Type B pancreatic cell (in vitro differentiated cells): ENCODE results near the gene MCL1. TPM values are rescaled to one million over a fixed set of nuclear protein-coding genes. Genes with fewer than 3 reads are reported as not detected.

Source experiments
- DNase-seq: peaks from one replicate; pipeline ENCODE4 v3.0.0; 2021; ENCODE audit warnings: mixed read lengths; ENCODE audit not compliant: unreplicated experiment; ENCODE audit errors: extremely low spot score
- H3K27ac Mint-ChIP-seq: 2 replicates; pipeline ENCODE4 v1.8.0; 2021; ENCODE audit warnings: mild to moderate bottlenecking, mixed read lengths
- H3K27me3 Mint-ChIP-seq: 2 replicates; pipeline ENCODE4 v1.8.0; 2021; ENCODE audit warnings: mixed read lengths
- H3K36me3 Mint-ChIP-seq: 2 replicates; pipeline ENCODE4 v1.8.0; 2021; ENCODE audit warnings: mixed read lengths
- H3K4me1 Mint-ChIP-seq: one replicate; pipeline ENCODE4 v1.8.0; 2021; ENCODE audit warnings: mixed read lengths; ENCODE audit not compliant: unreplicated experiment
- H3K4me3 Mint-ChIP-seq: 2 replicates; pipeline ENCODE4 v1.8.0; 2021; ENCODE audit warnings: mild to moderate bottlenecking, mixed read lengths
- H3K9me3 Mint-ChIP-seq: 2 replicates; pipeline ENCODE4 v1.8.0; 2021; ENCODE audit warnings: mixed read lengths
- CTCF ChIP-seq: fragments of 200-600 bp; sonication (generic); conservative IDR thresholded peaks from 2 replicates; pipeline ENCODE4 v1.5.0; 2021; ENCODE audit warnings: antibody characterized with exemption, mild to moderate bottlenecking
- total RNA-seq: library from RNA; stranded (reverse); gene quantifications from 2 replicates; pipeline ENCODE4 v1.2.1, GENCODE V29; 2021; ENCODE audit warnings: low replicate concordance

Gene MCL1
- total RNA-seq, 1 donor from 2014 or later, result 187 TPM

GRCh38 chr1:150560011-150560438 lies 19.4 kb downstream of the MCL1 start:
- H3K36me3 Mint-ChIP-seq, result no peaks in the 10 kb centered on the region
- H3K27ac Mint-ChIP-seq, result peak overlapping the region; percentile 100
- no peak for DNase-seq
- no peaks in the 10 kb centered on the region for H3K27me3 Mint-ChIP-seq
- TF ChIP-seq CTCF, result peak; percentile 89
- H3K4me1 Mint-ChIP-seq, result peaks cover 43% of the 10 kb centered on the region
- no peaks in the 10 kb centered on the region for H3K9me3 Mint-ChIP-seq
- H3K4me3 Mint-ChIP-seq, result peak overlapping the region; percentile 96

GRCh38 chr1:150559656-150560010 lies 19.8 kb downstream of the MCL1 start:
- H3K4me1 Mint-ChIP-seq, result peaks cover 39% of the 10 kb centered on the region
- H3K27me3 Mint-ChIP-seq, result no peaks in the 10 kb centered on the region
- H3K9me3 Mint-ChIP-seq, result no peaks in the 10 kb centered on the region
- no peak for DNase-seq
- no peak for TF ChIP-seq CTCF
- no peak overlapping the region for H3K4me3 Mint-ChIP-seq
- no peaks in the 10 kb centered on the region for H3K36me3 Mint-ChIP-seq
- peak overlapping the region; percentile 100 for H3K27ac Mint-ChIP-seq

- H3K9me3 Mint-ChIP-seq, result no peaks in the 10 kb centered on the region
- no peak overlapping the region for H3K27ac Mint-ChIP-seq
- H3K36me3 Mint-ChIP-seq, result no peaks in the 10 kb centered on the region
- TF ChIP-seq CTCF, result no peak
- H3K27me3 Mint-ChIP-seq, result no peaks in the 10 kb centered on the region
- H3K4me3 Mint-ChIP-seq, result no peak overlapping the region
- H3K4me1 Mint-ChIP-seq, result peaks cover 37% of the 10 kb centered on the region
- DNase-seq, result no peak
Observed at GRCh38 chr1:150558761-150559655, 20.4 kb downstream of the MCL1 start.

- DNase-seq, result no peak
- no peak for TF ChIP-seq CTCF
- H3K27me3 Mint-ChIP-seq, result no peaks in the 10 kb centered on the region
- H3K36me3 Mint-ChIP-seq, result no peaks in the 10 kb centered on the region
- H3K4me1 Mint-ChIP-seq, result peaks cover 30% of the 10 kb centered on the region
- H3K27ac Mint-ChIP-seq, result no peak overlapping the region
- no peak overlapping the region for H3K4me3 Mint-ChIP-seq
- no peaks in the 10 kb centered on the region for H3K9me3 Mint-ChIP-seq
Observed at GRCh38 chr1:150558303-150558704, 21.1 kb downstream of the MCL1 start.

- no peak for DNase-seq
- no peaks in the 10 kb centered on the region for H3K36me3 Mint-ChIP-seq
- H3K27me3 Mint-ChIP-seq, result no peaks in the 10 kb centered on the region
- peaks cover 25% of the 10 kb centered on the region for H3K4me1 Mint-ChIP-seq
- no peak for TF ChIP-seq CTCF
- no peak overlapping the region for H3K27ac Mint-ChIP-seq
- no peaks in the 10 kb centered on the region for H3K9me3 Mint-ChIP-seq
- no peak overlapping the region for H3K4me3 Mint-ChIP-seq
Observed at GRCh38 chr1:150557813-150558212, 21.6 kb downstream of the MCL1 start.
